Activated CD4-positive, alpha-beta T cell treated with anti-CD3 and anti-CD28 coated beads, Interleukin-2, amount 50 U/mL, for 4 hours (primary cell): Measurements from ENCODE around the gene EEFSEC.

Experiments
- DNase-seq, 2 experiments: peaks; one replicate each; pipeline ENCODE4 v3.0.0-alpha.2; 2020

The EEFSEC gene

GRCh38 chr3:128356822-128357221, 203.5 kb downstream of the EEFSEC start:
- no peak for DNase-seq

GRCh38 chr3:128357538-128357937, 204.3 kb downstream of the EEFSEC start:
- no peak for DNase-seq

DNA sequence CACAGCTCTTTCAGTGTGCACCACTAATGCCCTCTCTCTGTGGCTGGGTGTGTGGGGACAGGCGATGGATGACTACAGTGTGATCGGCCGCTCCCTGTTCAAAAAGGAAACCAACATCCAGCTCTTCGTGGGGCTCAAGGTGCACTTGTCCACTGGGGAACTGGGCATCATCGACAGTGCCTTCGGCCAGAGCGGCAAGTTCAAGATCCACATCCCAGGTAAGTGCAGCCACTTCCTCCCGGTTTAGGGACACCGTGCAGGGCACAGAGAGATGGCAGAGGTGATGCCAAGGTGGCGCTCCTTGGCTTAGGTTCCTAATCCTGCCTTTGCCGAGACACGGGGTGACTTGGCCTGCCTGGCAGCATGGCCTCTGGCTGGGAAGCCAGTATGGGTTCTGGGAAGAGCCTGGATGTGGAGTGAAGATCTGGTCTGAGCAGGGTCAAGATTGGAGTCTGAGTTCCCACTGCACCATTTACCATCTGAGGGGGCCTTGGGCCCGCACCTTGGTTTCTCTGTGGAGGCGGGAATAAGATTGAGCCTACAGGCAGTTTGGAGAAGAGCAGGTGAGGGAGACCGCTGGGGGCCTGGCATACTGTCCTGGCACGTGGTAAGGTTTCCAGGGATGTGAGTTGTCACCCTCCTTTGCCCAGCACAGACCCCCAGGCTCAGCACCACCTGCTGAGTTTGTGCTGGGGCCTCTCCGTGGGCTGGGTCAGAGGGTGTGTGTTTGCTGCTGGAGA, 205.0 kb downstream of the EEFSEC start:
- no peak for DNase-seq

DNA sequence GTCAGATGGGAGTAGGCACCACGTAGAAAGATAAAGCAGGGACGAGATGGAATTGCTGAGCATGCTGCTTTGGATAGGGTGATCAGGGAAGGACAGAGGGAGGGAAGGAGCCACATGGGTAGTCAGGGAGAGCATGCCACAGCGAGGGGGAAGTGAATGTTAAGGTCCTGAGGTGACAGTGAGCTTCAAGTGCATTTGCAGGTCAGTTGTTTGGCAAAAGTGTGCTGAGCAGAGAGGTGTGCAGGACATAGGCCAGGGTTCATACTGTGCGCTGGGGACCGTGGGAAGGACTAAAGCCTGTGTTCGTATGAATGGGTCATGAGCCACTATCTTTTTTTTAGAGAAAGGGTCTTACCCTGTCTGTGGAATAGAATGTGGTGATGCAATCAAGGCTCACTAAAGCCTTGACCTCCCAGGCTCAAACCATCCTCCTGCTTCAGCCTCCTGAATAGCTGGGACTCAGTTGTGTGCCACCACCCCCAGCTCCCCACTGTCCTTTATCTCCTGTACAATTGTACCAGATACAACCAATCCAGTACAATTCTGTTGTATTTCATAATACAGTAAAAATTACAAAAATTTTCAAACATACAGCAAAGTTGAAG, 205.9 kb downstream of the EEFSEC start:
- DNase-seq = no peak

- no peak for DNase-seq
Measured at GRCh38 chr3:128359846-128360642, 206.8 kb downstream of the EEFSEC start.

DNA sequence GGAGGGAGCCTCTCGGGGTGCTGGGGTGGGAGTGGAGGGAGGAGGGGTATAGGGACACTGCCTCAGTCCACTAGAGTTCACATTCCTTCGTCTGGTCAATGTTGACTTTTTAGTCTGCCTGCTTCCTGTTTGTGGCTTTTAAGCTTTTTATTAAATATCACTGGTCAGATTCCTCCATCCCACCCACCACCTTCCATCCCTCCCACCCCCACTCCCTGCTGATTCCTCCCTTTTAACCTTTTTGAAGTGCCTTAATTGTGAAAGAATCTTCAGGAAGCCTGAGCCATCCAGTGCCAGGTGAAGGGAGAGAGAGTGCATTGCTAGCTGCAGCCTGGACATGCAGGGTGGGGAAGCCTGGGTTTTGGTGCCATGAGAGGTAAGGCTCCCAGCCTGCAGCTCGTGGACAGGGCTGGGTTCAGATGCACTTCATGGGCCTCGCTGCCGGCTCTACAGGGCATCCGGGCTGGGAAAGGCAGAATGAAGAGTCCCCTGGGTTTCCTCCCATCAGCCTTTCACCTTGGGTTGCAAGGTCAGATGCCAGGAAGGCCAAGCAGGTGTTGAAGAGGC, 207.5 kb downstream of the EEFSEC start:
- DNase-seq = no peak

DNA sequence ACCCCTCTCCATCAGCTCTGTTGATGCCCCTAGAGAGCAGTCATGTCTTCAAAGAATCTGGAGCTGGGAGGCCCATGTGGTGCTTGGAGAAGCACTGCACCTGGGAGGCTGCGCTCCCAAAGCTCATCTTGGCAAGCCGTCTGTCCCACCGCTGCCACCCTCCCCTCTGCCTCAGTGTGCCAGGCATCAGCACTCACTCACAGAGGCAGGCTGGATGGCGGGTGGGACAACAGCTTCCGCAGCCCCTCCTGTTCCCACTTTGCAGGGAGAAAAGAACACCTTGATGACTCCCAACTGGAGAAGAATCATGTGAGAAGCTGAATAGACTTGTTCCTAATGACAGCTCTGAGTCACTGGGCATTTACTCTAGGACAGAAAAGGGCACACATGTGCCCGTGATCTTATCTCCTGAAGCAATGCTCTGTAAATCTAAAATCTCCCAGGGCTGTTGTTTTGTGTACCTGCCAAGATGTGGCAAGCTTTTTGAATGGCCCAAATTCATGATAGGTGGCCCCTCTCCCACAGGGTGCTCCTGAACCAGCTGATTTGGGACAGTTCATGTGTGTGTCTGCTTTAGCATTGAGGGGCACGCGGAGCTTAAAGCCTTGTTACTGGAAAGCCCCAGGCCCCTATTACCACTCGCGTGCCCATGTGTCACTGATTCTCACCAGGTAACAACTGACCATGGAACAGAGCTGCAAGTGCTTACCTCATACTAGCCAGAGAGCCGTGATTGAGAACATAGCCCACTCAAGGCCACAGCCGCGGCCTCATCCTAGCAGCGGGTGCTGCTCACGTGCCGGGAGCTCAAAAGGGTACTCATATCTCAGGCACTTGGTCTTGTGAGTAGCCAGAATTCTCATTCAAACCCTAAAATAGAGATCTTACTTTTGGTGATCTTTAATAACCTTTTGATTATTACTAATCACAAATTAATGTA, 209.0 kb downstream of the EEFSEC start:
- DNase-seq = no peak

DNA sequence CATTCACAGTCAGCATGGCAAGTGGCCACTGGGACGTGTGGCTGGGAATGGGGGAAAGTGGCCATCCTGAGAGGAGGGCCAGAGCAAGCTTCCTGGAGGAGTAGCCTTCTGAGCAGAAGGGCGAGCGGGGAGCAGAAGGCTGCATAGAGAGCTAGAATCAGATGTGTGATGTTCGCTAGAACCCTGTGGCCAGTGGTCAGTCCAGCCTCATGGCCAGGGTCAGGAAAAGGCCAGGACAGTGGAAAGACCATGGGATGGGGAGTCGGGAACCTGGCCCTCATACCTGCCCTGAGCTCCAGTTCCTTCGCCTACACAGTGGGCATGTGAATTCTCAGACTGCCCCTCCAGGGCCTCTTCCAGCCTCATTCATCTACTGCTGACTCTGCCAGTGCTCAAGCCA, 211.0 kb downstream of the EEFSEC start:
- DNase-seq = no peak

GRCh38 chr3:128364808-128365360, 211.6 kb downstream of the EEFSEC start:
- DNase-seq = no peak

GRCh38 chr3:128366136-128366535, 212.9 kb downstream of the EEFSEC start:
- no peak for DNase-seq

GRCh38 chr3:128366652-128367051, 213.4 kb downstream of the EEFSEC start:
- no peak for DNase-seq

DNA sequence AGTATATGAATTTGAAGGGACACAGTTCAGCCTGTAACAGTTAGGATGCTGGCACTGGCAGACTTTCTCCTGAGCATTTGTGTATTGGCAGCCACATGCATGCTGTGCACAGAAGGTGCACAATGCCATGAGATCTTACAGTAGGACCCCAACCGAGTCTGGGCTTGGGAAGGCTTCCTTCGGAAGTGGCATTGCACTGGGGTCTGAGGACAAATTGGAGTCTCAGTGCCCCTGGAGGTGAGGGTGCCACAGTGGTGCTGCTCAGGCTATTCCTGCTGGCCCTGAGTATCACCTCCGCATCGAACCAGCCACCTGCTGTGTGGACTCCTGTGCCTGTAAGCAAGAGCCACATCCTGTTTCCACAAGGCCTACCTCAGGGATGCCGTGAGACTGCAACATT, 213.9 kb downstream of the EEFSEC start:
- DNase-seq = no peak

GRCh38 chr3:128367761-128368160, 214.5 kb downstream of the EEFSEC start:
- DNase-seq = no peak

GRCh38 chr3:128368626-128369025, 215.3 kb downstream of the EEFSEC start:
- no peak for DNase-seq

DNA sequence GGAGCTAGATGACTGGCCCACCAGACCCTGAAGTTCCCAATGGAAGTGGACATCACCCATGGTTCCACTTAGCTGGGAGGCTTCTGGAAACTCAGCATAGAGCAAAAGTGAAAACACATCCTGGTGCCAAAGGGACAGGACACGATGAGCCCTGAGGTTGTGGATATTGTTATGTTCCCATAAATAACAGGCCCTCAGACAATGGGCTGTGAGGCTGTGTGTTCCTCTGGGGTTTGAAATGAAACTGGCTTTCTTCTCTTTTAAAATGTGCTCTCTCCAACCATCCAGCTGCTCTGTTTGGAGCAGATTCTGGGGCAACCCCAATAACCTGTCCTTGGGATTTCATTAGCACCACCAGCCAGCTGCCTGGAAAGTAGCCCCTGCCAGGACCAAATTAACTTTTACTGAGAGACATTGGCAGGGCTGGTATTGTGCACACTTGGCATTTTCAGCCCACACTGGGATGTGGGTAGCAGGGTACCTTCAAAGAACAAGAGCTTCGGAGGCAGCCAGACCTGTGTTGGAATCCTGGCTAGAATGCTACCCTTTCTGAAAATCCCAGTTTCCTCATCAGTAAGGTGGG, 215.9 kb downstream of the EEFSEC start:
- DNase-seq = no peak

DNA sequence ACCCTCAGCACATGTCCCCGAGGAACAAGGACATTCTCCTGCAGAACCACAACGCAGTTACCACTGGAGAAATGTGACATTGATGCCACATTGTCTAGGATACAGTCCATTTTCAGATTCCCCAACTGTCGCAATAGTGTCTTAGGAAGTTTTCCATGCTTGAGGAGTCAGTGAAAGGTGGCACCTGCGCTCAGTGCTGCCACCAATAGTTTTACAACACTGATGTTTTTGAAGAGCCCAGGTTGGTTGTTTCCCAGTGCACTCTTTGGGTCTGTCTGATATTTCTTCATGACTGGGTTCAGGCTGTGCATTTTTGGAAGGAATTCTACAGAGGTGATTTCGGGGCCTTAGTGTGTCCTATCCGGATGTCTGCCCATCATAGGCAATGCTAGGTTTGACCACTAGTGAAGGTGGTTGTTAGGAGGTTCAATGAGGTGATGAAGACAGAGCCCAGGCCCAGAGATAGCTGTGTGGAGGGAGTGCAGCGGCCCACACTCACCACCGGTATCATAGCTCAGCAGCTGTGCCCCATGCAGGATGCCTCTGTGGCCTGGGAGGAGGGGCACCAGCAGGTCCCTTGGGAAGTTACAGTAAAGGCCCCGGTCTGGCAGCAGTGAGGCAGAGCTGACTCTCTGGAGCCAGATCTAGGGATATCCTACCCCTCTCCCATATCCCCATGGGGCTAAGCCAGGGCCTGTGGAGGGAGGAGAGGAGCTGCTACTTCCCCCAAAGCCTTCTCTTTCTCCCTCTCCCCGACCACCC, 216.8 kb downstream of the EEFSEC start:
- DNase-seq = no peak

DNA sequence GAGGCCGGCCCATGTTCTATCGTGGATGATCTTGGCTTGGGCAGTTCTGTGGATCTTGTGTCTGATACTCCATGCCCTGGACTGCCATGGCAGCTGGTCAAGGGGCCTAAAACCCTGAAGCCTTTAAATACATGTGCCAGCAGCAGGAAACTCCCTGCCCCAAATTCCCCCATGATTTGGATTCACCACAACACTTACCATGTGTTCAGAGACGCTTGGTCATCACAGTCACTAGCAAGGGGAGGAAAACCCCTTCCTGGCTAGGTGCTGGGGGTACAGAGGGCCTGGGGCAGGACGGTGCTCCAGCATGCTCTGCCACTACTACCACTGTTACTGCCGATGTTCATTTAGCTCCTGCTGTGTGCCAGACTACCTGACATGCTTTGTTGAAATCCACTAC, 219.0 kb downstream of the EEFSEC start:
- DNase-seq = no peak

DNA sequence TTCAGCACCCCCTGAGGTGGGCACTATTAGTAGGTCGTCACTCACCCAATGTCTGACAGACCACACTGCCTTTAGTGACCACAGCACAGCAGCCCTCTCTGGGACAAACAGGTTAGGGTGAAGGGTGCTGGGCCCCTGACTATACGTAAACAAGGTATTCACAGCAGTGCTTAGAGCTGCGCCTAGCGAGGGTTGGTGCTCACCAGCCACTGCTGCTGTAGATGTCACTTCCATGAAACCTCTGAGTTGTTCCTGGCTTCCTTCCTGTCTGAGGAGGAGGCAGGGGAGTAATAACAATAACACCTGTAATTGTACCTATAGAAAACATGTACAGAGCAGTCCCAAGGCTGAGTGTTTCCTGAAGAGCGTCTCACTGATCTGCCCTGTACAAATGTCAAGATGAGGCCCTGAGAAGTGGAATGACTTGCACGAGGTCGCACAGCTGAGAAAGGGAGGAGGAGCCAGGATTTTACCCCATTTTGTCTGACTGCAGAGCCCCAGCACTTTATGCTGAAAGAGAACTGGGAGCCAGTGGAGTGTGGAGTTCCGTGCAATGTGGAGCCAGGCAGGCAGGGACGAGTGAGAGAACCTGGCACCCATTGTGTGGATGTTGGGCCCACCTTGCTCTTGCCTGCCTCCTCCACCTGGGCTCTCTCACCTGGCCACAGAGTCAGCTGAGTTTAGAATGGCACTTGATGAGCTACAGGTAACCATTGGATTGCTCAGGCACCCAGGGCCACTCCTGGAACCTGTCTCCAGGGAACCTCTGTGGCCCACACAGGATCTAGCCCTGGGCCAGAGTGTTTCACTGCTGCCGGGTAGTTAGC, 219.6 kb downstream of the EEFSEC start:
- no peak for DNase-seq

DNA sequence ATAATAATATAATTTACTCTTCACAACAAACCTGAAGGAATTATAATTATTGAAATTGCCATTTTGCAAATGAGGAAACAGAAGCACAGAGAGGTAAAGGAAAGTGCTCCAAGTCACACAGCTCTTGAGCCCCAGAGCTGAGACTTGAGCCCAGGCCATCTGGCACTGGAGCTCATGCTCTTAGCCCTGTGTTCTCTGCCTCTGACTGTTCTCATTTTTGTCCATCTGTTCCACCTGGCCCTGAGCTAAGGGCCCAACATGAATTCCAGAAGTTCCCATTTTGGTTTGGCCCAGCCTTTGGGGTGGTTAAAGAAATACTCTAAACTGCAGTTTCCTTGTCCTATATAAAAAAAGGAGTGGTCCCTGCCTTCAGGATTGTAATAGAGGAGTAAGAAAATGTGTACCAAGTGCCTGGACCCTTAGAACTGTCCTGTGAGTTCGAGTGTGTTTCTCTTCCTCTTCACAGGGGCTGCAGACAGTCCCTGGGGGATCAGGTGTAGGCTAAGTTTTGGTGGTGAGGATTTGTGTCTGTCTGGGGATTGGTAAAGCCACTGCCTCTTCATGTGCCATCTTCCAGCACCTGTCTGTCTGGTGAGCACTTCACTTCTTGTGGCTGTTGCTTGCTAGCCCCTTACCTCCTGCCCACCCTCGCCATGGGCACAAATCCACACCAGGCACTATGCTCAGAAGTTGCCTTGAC, 221.6 kb downstream of the EEFSEC start:
- DNase-seq = no peak
